Cardiac fibroblast (primary cell): Measurements from ENCODE around the gene PPP3CA.

Source experiments
- DNase-seq, 2 donors: peaks; one replicate each; pipeline versions ENCODE4 v3.0.0 to v3.0.0-alpha.2; 2010; ENCODE audit warnings: low read depth in 2 of 2
- H3K4me3 ChIP-seq, 2 donors: replicated peaks in 1 of 2; 1 replicate in 1 of 2; 2 replicates in 1 of 2; pipeline ENCODE4 v1.5.1; 2011; ENCODE audit warnings: low read depth in 2 of 2, low read length in 2 of 2, mild to moderate bottlenecking in 2 of 2, moderate library complexity in 1 of 2
- TF ChIP-seq, protein P1 (sequence below): IDR thresholded peaks from one replicate; pipeline ENCODE4 v1.5.1; 2011; ENCODE audit warnings: low read depth, mild to moderate bottlenecking, low read length, inconsistent platforms

PPP3CA gene

DNA sequence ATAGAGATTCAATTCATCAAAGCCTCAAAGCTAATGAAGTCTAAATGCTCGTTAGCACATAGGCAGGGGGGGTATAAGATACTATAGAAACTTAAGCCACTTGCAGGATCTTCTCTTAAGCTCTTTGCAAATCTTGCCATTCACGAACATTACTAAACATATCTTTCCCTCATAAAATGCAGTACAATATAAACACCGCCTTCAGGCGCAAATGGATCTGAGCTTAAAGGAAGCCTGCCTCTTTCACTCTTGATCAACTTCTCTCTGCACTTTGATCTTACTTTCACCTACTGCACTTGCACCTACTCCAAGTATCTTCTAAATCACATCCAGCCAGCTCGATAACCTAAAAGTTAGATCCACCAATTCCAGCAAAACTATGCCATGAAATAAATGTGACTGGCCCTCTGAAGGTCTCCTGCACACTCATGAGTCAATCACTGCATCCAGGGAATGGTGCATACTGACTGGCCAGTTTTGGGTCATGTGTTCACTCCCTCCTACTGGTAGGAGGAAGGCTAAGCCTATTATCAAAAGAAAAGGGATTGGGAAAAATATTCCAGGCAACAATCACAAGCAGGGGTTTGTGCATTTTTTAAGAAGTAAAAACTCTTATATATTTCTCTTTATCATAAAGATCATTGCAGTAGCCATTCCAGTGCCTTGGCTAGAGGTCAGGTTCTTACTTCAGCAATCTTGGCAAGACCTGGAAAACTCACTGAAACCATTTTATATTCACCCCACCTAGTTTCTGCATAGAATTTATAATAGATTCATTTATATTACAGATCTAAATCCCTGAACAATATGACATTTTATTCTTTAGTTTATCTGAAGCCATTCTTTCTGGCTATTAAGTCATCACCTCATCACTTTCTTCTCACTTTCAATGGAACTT, 222.0 kb downstream of the PPP3CA start:
- TF ChIP-seq, protein P1, sequence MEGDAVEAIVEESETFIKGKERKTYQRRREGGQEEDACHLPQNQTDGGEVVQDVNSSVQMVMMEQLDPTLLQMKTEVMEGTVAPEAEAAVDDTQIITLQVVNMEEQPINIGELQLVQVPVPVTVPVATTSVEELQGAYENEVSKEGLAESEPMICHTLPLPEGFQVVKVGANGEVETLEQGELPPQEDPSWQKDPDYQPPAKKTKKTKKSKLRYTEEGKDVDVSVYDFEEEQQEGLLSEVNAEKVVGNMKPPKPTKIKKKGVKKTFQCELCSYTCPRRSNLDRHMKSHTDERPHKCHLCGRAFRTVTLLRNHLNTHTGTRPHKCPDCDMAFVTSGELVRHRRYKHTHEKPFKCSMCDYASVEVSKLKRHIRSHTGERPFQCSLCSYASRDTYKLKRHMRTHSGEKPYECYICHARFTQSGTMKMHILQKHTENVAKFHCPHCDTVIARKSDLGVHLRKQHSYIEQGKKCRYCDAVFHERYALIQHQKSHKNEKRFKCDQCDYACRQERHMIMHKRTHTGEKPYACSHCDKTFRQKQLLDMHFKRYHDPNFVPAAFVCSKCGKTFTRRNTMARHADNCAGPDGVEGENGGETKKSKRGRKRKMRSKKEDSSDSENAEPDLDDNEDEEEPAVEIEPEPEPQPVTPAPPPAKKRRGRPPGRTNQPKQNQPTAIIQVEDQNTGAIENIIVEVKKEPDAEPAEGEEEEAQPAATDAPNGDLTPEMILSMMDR, result no peak
- DNase-seq, result no peak

DNA sequence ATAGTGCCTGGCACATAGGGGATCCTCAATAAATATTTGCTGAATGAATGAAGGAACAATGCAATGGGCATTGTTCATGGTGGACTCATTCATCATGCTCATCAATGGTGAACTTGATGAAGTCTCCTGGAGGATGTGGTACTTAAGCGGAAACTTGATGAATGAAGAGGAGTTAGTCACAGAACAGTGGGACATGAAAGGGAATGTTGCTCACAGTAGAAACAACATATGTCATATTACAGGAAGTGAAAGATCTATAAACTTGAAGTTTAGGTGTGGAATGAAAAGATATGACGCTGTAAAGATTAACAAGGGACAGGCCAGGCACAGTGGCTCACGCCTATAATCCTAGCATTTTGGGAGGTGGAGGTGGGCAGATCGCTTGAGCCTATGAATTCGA, 224.1 kb downstream of the PPP3CA start:
- peak in 1 of 2 donors; percentile 27 for DNase-seq
- H3K4me3 ChIP-seq, result no peak overlapping the region
- TF ChIP-seq, protein P1, result no peak

More for the DNA sequence above, 222.0 kb downstream of the PPP3CA start:
- no peak overlapping the region for H3K4me3 ChIP-seq

DNA sequence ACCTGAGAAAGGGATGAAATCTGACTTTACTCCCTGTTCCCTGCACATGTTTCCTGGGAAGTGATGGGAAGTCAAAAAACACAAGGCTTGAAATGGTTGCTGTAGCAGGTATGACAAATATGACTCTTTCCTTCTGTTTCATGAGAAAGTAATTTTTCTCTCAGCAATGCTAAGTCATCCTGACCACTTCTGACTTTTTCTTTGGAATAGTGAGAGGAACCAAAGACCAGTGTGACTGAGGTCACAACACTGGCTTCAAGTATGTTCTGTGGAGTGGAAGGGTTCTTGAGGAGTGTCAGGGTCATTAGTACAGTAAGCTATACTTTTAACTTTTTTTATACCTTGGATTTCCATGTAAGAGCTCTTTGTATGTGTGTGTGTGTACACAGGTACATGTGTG, 225.3 kb downstream of the PPP3CA start:
- TF ChIP-seq, protein P1, result no peak
- H3K4me3 ChIP-seq, result no peak overlapping the region
- no peak for DNase-seq

DNA sequence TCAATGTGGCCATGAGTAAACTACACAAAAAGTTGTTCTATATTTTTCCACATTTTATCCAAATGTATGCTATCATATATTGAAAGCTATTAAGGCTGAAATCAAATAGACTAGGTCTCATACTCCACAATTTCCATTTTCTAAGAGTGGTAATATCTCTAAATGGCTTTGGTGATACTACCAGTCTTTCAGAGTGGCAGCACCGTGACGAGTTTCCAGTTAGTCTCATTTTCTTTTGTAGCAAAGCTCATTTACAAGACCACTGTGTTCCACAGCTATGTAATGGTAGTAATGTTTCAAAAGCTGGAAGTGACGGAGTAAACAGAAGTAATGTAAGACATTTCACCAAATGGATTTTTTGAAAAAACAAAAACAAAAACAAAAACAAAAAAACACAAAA, 228.2 kb downstream of the PPP3CA start:
- TF ChIP-seq, protein P1, result no peak
- DNase-seq, result no peak
- H3K4me3 ChIP-seq, result no peak overlapping the region

DNA sequence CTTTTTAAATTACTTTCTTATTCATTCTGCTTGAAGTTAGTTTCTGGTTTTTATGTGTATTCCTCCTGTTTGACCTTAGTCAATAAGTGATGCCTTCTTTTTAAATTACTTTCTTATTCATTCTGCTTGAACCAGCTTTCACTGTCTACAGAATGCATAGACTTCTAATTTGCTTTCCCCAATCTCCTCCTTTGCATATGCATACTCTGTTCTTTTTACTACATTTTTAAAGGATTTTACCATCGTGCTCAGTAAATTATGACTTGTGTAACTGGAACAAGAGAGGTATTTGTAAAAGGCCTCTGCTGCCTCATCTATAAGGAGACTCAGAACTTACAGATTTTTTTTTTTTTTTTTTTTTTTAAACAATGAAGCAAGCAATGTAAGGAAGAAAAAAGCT, 228.7 kb downstream of the PPP3CA start:
- DNase-seq, result no peak

DNA sequence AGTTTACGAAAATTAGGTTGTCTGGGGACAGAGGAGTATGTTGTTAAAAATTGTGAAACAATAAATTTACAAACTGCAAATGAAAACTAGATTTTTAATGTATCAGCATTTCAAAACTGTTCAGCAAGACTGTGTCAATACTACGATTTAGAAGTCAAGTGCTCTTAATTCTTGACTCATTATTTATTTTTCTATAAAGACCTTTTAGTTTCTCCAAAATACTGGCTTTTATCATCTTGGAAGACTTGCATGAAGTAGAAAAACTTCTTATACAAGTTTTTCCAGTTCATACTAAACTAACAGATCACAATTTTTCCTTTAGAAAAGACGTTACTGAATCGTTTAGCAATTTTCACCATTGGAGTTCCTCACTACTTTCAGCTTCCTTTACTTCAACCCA, 231.4 kb downstream of the PPP3CA start:
- H3K4me3 ChIP-seq, result no peak overlapping the region
- TF ChIP-seq, protein P1, result no peak

More for the DNA sequence above, 228.7 kb downstream of the PPP3CA start:
- no peak overlapping the region for H3K4me3 ChIP-seq
- TF ChIP-seq, protein P1, result no peak

DNA sequence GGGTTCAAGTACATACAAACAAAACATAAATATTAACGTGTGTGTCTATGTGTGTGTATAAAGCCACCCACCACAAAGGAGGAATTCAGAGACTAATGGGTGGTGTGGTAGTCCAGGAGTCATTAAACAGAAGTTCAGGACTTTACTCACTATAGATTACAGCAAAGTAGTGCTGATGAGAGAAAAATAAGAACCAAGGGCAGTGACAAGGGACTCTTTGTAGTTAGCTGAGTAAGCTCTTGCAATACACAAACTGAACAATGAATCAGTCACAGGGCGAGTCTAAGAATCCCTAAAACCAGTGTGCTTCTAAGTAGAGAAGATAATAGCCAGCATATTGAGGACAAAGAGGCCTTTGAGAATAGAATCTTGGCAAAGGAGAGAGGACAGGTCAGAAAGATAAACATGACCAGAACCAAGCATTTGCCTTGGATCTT, 232.4 kb downstream of the PPP3CA start:
- TF ChIP-seq, protein P1, result no peak
- peak; percentile 62 to 72 for DNase-seq
- no peak overlapping the region for H3K4me3 ChIP-seq

More for the DNA sequence above, 231.4 kb downstream of the PPP3CA start:
- DNase-seq, result no peak
